GM21381 (cell line): ENCODE measurements around the gene CCDC9B.

ENCODE experiments used
- ATAC-seq: cut with Tn5 transposase; IDR thresholded peaks from one replicate; pipeline ENCODE4 v1.9.1; 2021; ENCODE audit warnings: mild to moderate bottlenecking, moderate library complexity; ENCODE audit not compliant: unreplicated experiment

CCDC9B gene

GRCh38 chr15:40345867-40346578 lies 5.3 kb upstream of the CCDC9B start:
- no peak for ATAC-seq

GRCh38 chr15:40345225-40345866 lies 4.6 kb upstream of the CCDC9B start:
- ATAC-seq: no peak

GRCh38 chr15:40344631-40345120 lies 3.9 kb upstream of the CCDC9B start:
- ATAC-seq: no peak

- no peak for ATAC-seq
These were observed 3.5 kb upstream of the CCDC9B start for GRCh38 chr15:40344217-40344616.

- ATAC-seq: no peak
These were observed 2.8 kb upstream of the CCDC9B start for GRCh38 chr15:40343512-40343911.

- ATAC-seq: no peak
These were observed 1.9 kb upstream of the CCDC9B start for GRCh38 chr15:40342416-40343320.

- ATAC-seq: no peak
These were observed 550 bp downstream of the CCDC9B start for GRCh38 chr15:40340038-40340739.

GRCh38 chr15:40339621-40339945 lies 1.2 kb downstream of the CCDC9B start:
- no peak for ATAC-seq

GRCh38 chr15:40338921-40339620 lies 1.7 kb downstream of the CCDC9B start:
- no peak for ATAC-seq

- peak; percentile 55 for ATAC-seq
These were observed 2.6 kb downstream of the CCDC9B start for GRCh38 chr15:40338041-40338657.

GRCh38 chr15:40337597-40337996 lies 3.1 kb downstream of the CCDC9B start:
- no peak for ATAC-seq

GRCh38 chr15:40336744-40337122 lies 4.0 kb downstream of the CCDC9B start:
- no peak for ATAC-seq

GRCh38 chr15:40335938-40336743 lies 4.6 kb downstream of the CCDC9B start:
- no peak for ATAC-seq

- no peak for ATAC-seq
These were observed 5.6 kb downstream of the CCDC9B start for GRCh38 chr15:40334941-40335795.

GRCh38 chr15:40334541-40334940 lies 6.2 kb downstream of the CCDC9B start:
- ATAC-seq: no peak

GRCh38 chr15:40333922-40334492 lies 6.7 kb downstream of the CCDC9B start:
- no peak for ATAC-seq

- ATAC-seq: no peak
These were observed 8.5 kb downstream of the CCDC9B start for GRCh38 chr15:40332113-40332781.
